GM12874 (cell line): ENCODE results near the gene IFI44L.

Source experiments
- TF ChIP-seq, protein P1 (sequence below): IDR thresholded peaks from 2 replicates; pipeline ENCODE4 v1.5.1; 2011; ENCODE audit warnings: low read depth, mild to moderate bottlenecking, control low read depth, low read length, moderate library complexity; ENCODE audit not compliant: insufficient read depth

Gene IFI44L

DNA sequence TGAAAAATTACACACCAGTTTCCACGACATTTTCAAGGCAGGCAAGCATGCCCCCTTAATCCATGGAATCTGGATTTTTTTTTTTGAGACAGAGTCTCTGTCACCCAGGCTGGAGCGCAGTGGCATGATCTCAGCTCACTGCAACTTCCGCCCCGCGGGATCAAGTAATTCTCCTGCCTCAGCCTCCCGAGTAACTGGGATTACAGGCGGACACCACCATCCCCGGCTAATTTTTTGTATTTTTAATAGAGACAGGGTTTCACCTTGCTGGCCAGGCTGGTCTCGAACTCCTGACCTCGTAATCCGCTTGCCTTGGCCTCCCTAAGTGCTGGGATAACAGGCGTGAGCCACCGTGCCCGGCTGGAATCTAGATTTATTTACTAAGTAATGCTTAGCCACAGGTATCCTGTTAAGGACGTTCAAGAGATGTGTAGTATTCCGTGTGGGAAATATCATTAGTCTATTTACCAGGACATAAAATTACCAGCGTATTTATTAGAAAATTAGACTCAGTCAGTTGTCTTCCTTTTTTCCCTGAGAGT, 31.8 kb downstream of the IFI44L start:
- TF ChIP-seq, protein P1, sequence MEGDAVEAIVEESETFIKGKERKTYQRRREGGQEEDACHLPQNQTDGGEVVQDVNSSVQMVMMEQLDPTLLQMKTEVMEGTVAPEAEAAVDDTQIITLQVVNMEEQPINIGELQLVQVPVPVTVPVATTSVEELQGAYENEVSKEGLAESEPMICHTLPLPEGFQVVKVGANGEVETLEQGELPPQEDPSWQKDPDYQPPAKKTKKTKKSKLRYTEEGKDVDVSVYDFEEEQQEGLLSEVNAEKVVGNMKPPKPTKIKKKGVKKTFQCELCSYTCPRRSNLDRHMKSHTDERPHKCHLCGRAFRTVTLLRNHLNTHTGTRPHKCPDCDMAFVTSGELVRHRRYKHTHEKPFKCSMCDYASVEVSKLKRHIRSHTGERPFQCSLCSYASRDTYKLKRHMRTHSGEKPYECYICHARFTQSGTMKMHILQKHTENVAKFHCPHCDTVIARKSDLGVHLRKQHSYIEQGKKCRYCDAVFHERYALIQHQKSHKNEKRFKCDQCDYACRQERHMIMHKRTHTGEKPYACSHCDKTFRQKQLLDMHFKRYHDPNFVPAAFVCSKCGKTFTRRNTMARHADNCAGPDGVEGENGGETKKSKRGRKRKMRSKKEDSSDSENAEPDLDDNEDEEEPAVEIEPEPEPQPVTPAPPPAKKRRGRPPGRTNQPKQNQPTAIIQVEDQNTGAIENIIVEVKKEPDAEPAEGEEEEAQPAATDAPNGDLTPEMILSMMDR: no peak

DNA sequence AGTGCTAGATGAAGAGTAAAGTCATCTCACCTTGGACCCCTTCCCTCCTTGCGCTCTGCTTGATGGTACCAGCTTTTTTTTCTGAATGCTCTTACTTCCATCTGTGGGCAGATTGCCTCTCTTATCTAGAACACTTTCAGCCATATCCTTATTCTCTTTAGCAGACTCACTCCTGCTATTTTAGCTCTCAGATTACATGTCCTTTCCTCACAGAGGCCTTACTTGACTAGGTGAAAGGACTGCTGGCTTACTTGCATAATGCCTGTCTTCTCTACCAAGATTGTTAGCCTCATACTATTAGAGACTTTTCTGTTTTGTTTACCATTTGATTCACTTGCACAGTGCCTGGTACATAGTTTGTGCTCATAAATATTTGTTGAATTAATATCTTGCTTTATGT, 38.7 kb downstream of the IFI44L start:
- TF ChIP-seq, protein P1: no peak

DNA sequence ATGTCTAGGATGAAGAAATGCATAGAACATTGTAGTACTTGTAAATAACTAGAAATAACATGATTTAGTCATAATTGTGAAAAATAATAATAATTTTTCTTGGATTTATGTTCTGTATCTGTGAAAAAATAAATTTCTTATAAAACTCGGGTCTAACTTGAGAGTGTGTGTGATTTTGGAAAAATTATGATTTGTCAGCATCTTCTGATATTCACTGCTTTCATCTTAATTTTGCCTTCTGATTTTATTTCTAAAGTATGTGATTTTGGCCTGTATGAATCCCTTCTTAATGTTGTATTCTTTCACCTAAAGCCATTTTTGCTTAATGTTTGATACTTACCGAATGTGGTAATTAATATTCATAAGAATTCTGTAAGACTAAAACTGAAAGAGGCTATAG, 43.7 kb downstream of the IFI44L start:
- TF ChIP-seq, protein P1: no peak

DNA sequence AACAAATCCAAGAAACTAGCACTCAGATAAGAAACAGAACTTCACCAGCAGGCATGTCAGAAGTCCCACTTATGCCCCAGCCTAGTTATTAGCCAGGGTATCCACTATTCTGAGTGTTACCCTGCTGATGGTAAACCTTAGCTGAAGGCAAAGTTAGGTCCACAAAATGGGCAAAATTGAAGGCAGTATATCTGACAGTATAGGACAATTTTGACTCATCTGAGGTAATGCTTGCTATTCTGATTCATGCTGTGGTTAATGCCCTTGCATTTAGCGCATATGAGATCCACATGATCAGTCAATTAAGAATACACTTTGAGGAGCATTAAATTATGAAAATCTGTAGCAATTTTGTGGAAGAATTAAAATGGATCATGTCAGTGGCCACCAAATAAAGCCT, 44.5 kb downstream of the IFI44L start:
- TF ChIP-seq, protein P1: no peak

DNA sequence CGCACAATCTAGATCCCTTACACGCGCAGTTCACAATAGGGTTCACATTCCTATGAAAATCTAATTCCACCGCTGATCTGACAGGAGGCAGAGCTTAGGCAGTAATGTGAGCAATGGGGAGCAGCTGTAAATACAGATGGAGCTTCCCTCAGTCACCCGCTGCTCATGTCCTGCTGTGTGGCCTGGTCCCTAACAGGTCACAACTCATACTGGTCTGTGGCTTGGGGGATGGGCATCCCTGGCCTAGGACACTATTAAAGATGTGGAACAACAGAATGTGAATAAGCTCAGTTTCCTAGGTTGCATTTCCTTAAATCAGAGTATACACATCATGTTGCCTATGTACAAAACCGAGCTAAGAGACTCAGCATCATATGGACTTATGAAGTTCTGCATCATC, 45.6 kb downstream of the IFI44L start:
- TF ChIP-seq, protein P1: no peak

DNA sequence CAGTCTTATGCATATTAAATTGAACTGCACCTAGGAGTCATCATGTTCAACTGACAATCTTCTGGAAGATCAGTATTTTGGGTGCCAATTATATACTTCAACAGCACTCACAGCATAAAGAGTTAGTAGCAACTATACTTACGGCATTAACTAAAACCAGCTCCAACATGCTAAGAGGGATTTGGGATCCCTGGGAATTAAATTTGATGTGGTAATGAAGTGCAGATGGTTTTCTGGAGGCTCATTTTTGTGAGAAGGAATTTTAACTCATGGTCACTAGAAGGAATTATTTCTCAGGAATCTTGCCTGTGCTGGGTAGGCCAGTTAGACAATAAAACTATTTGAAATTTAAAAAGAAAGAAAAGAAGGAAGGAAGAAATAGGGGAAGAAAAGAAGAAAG, 47.7 kb downstream of the IFI44L start:
- TF ChIP-seq, protein P1: no peak

DNA sequence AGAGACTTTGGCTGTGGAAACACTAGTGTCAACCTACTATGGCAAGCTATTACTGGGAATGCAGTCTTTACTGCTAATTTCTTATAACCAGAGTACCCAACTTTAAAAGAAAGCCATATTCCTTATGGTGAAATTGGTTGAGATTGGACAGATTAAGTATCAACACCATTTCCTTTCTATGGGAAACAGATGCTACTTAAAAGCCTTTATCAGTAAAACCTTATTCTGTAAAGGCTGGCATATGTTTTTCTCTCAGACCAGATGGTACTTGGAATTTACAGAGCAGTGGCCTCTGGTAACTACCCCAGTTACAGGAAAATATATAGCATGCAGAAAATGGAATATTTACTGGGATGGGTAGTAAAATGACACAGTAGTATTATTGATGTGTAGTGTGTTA, 48.2 kb downstream of the IFI44L start:
- TF ChIP-seq, protein P1: no peak
